Measurements from ENCODE around the gene PRPS1L1.

PRPS1L1 gene

GRCh38 chr7:18027628-18028027 lies at the start of gene PRPS1L1:
TSS of gene PRPS1L1 (minus strand) at chr7:18027846.
- FAIRE-seq, result no peak

- no peak for FAIRE-seq
Measured at GRCh38 chr7:18076461-18076860, 48.8 kb upstream of the PRPS1L1 start.

GRCh38 chr7:18068745-18069144 lies 41.1 kb upstream of the PRPS1L1 start:
- no peak for FAIRE-seq

- FAIRE-seq, result no peak
Measured at GRCh38 chr7:18064242-18064838, 36.7 kb upstream of the PRPS1L1 start.

- FAIRE-seq, result no peak
Measured at GRCh38 chr7:18063149-18063901, 35.7 kb upstream of the PRPS1L1 start.

- FAIRE-seq, result no peak
Measured at GRCh38 chr7:18059171-18059570, 31.5 kb upstream of the PRPS1L1 start.

- FAIRE-seq, result no peak
Measured at GRCh38 chr7:18053941-18054340, 26.3 kb upstream of the PRPS1L1 start.

GRCh38 chr7:18053177-18053928 lies 25.7 kb upstream of the PRPS1L1 start:
- no peak for FAIRE-seq

GRCh38 chr7:18049262-18049661 lies 21.6 kb upstream of the PRPS1L1 start:
- FAIRE-seq, result no peak

- no peak for FAIRE-seq
Measured at GRCh38 chr7:18046601-18047000, 19.0 kb upstream of the PRPS1L1 start.

GRCh38 chr7:18045171-18045570 lies 17.5 kb upstream of the PRPS1L1 start:
- FAIRE-seq, result no peak

- no peak for FAIRE-seq
Measured at GRCh38 chr7:18041191-18041590, 13.5 kb upstream of the PRPS1L1 start.

- FAIRE-seq, result no peak
Measured at GRCh38 chr7:18040196-18040595, 12.6 kb upstream of the PRPS1L1 start.

- FAIRE-seq, result no peak
Measured at GRCh38 chr7:18038382-18038781, 10.7 kb upstream of the PRPS1L1 start.

- FAIRE-seq, result no peak
Measured at GRCh38 chr7:18037609-18038008, 10.0 kb upstream of the PRPS1L1 start.

- FAIRE-seq, result no peak
Measured at GRCh38 chr7:18036783-18037182, 9.1 kb upstream of the PRPS1L1 start.

GRCh38 chr7:18030758-18031157 lies 3.1 kb upstream of the PRPS1L1 start:
- no peak for FAIRE-seq

GRCh38 chr7:18020138-18020715 lies 7.4 kb downstream of the PRPS1L1 start:
- no peak for FAIRE-seq

GRCh38 chr7:18019555-18019954 lies 8.1 kb downstream of the PRPS1L1 start:
- FAIRE-seq, result no peak

GRCh38 chr7:18018296-18019215 lies 9.1 kb downstream of the PRPS1L1 start:
- FAIRE-seq, result no peak

- FAIRE-seq, result no peak
Measured at GRCh38 chr7:18016547-18017444, 10.8 kb downstream of the PRPS1L1 start.
